Neural cell (in vitro differentiated cells): ENCODE results near the gene HIP1. TPM values are rescaled to one million over a fixed set of nuclear protein-coding genes. Genes with fewer than 3 reads are reported as not detected.

Experiments used
- H2AFZ ChIP-seq: fragments of 200-600, 300-800 bp; sonication (generic), shearing (Covaris generic); 2 replicates; pipeline ENCODE4 v1.6.0; 2014; ENCODE audit warnings: low read depth, mild to moderate bottlenecking, antibody characterized with exemption, low read length, moderate library complexity
- H3F3A ChIP-seq: fragments of 200-600 bp; shearing (Covaris generic); 2 replicates; pipeline ENCODE4 v1.6.1; 2016; ENCODE audit warnings: mild to moderate bottlenecking, moderate library complexity, mixed read lengths, antibody characterized with exemption, low read length; ENCODE audit not compliant: insufficient read depth, poor library complexity, severe bottlenecking
- H3K27ac ChIP-seq: fragments of 200-600, 300-800 bp; sonication (generic), shearing (Covaris generic); 2 replicates; pipeline ENCODE4 v1.5.1; 2014; ENCODE audit warnings: mild to moderate bottlenecking, low read length, moderate library complexity
- H3K27me3 ChIP-seq: fragments of 300-800, 200-600 bp; sonication (generic), shearing (Covaris generic); 2 replicates; pipeline ENCODE4 v1.6.0; 2014; ENCODE audit warnings: mild to moderate bottlenecking, low read depth, low read length, moderate library complexity; ENCODE audit not compliant: insufficient read depth
- H3K36me3 ChIP-seq: fragments of 300-800, 200-600 bp; sonication (generic), shearing (Covaris generic); 2 replicates; pipeline ENCODE4 v1.5.1; 2014; ENCODE audit warnings: mild to moderate bottlenecking, antibody characterized with exemption, low read length, moderate library complexity; ENCODE audit not compliant: insufficient read depth
- H3K4me2 ChIP-seq: fragments of 300-800, 200-600 bp; sonication (generic), shearing (Covaris generic); 2 replicates; pipeline ENCODE4 v1.6.0; 2014; ENCODE audit warnings: mild to moderate bottlenecking, low read length
- H3K4me3 ChIP-seq: fragments of 300-800, 200-600 bp; sonication (generic), shearing (Covaris generic); 2 replicates; pipeline ENCODE4 v1.5.1; 2014; ENCODE audit warnings: mild to moderate bottlenecking, low read length, moderate library complexity
- H3K79me2 ChIP-seq: fragments of 200-600 bp; shearing (Covaris generic); replicated peaks from 2 replicates; pipeline ENCODE4 v1.6.0; 2014; ENCODE audit warnings: mild to moderate bottlenecking, low read length, moderate library complexity; ENCODE audit not compliant: insufficient read depth
- H3K9ac ChIP-seq: fragments of 300-800, 200-600 bp; sonication (generic), shearing (Covaris generic); 2 replicates; pipeline ENCODE4 v1.6.1; 2016; ENCODE audit warnings: mild to moderate bottlenecking, low read length, mixed read lengths
- H3K9me2 ChIP-seq: fragments of 200-600 bp; shearing (Covaris generic); 2 replicates; pipeline ENCODE4 v1.6.1; 2016; ENCODE audit warnings: mild to moderate bottlenecking, low read length, mixed read lengths; ENCODE audit not compliant: insufficient read depth
- H3K9me3 ChIP-seq: fragments of 200-600, 300-800 bp; sonication (generic), shearing (Covaris generic); 2 replicates; pipeline ENCODE4 v1.6.1; 2016; ENCODE audit warnings: mild to moderate bottlenecking, mixed run types, low read length, moderate library complexity, mixed read lengths
- H4K20me1 ChIP-seq: fragments of 200-600 bp; shearing (Covaris generic); 2 replicates; pipeline ENCODE4 v1.6.1; 2016; ENCODE audit warnings: mild to moderate bottlenecking, mixed run types; ENCODE audit not compliant: insufficient read depth
- EP300 ChIP-seq: fragments of 450-650 bp; conservative IDR thresholded peaks from 2 replicates; pipeline ENCODE4 v1.6.1; 2014; ENCODE audit warnings: antibody characterized with exemption, mild to moderate bottlenecking, moderate library complexity; ENCODE audit not compliant: poor library complexity, severe bottlenecking
- EZH2 ChIP-seq: fragments of 200-600, 300-800 bp; shearing (Covaris generic), sonication (generic); IDR thresholded peaks from 2 replicates; pipeline ENCODE4 v1.6.1; 2014; ENCODE audit warnings: antibody characterized with exemption, low read length, borderline replicate concordance, mild to moderate bottlenecking; ENCODE audit not compliant: insufficient read depth, poor library complexity, severe bottlenecking
- POLR2AphosphoS5 ChIP-seq: IDR thresholded peaks from 2 replicates; pipeline ENCODE4 v1.6.1; 2012
- RAD21 ChIP-seq: fragments of 450-650 bp; conservative IDR thresholded peaks from 2 replicates; pipeline ENCODE4 v1.6.1; 2014; ENCODE audit warnings: antibody characterized with exemption, mild to moderate bottlenecking, moderate library complexity
- REST ChIP-seq: IDR thresholded peaks from 2 replicates; pipeline ENCODE4 v1.6.1; 2012; ENCODE audit warnings: borderline replicate concordance
- SMC3 ChIP-seq: fragments of 450-650 bp; conservative IDR thresholded peaks from 2 replicates; pipeline ENCODE4 v1.6.1; 2014; ENCODE audit warnings: antibody characterized with exemption, mild to moderate bottlenecking, moderate library complexity; ENCODE audit not compliant: poor library complexity
- TAF1 ChIP-seq: IDR thresholded peaks from 2 replicates; pipeline ENCODE4 v1.6.1; 2012; ENCODE audit warnings: low read depth
- polyA plus RNA-seq: library from polyadenylated mRNA; depleted of rRNA; stranded (reverse); fragments of >200 nt; gene quantifications from 2 replicates; pipeline ENCODE4 v1.2.3, GENCODE V29; 2014
- TF ChIP-seq, protein P1 (sequence below): fragments of 450-650 bp; IDR thresholded peaks from 2 replicates; pipeline ENCODE4 v1.5.1; 2014; ENCODE audit warnings: antibody characterized with exemption, mild to moderate bottlenecking, moderate library complexity; ENCODE audit not compliant: poor library complexity, severe bottlenecking

Gene HIP1
- polyA plus RNA-seq, 1 donor from 2014 or later, result 12.9 TPM

DNA sequence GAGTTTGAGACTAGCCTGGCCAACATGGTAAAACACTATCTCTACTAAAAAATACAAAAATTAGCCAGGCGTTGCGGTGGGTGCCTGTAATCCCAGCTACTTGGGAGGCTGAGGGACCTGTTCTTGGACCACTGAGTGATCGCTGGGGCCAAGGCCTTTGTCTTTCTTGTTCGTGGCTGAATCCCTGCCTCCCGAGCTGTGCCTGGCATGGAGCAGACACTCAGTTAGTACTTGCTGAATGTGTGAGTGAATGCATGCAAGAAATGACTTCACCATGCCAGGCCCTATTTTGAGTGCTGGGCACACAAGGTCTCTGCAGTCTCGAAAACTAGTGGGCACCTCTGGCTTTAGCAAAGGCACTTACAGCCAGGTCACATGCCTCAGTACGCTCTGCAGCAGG is 85.1 kb downstream of the HIP1 start:
- Histone ChIP-seq H3K36me3 (no peaks in the 10 kb centered on the region), H3K9ac (no peak overlapping the region), H2AFZ (no peak overlapping the region), H3K79me2 (no peaks in the 10 kb centered on the region), H3K4me2 (no peak overlapping the region), H3F3A (no peaks in the 10 kb centered on the region), H3K9me2 (no peaks in the 10 kb centered on the region), H4K20me1 (no peaks in the 10 kb centered on the region), H3K27ac (no peak overlapping the region), H3K9me3 (no peaks in the 10 kb centered on the region), H3K27me3 (no peaks in the 10 kb centered on the region), H3K4me3 (no peak overlapping the region)
- TF ChIP-seq POLR2AphosphoS5 (no peak), RAD21 (no peak), REST (no peak), EP300 (no peak), TAF1 (no peak), EZH2 (no peak)
- TF ChIP-seq, protein P1, sequence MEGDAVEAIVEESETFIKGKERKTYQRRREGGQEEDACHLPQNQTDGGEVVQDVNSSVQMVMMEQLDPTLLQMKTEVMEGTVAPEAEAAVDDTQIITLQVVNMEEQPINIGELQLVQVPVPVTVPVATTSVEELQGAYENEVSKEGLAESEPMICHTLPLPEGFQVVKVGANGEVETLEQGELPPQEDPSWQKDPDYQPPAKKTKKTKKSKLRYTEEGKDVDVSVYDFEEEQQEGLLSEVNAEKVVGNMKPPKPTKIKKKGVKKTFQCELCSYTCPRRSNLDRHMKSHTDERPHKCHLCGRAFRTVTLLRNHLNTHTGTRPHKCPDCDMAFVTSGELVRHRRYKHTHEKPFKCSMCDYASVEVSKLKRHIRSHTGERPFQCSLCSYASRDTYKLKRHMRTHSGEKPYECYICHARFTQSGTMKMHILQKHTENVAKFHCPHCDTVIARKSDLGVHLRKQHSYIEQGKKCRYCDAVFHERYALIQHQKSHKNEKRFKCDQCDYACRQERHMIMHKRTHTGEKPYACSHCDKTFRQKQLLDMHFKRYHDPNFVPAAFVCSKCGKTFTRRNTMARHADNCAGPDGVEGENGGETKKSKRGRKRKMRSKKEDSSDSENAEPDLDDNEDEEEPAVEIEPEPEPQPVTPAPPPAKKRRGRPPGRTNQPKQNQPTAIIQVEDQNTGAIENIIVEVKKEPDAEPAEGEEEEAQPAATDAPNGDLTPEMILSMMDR, result no peak

- Histone ChIP-seq H4K20me1 (no peaks in the 10 kb centered on the region), H2AFZ (no peak overlapping the region), H3K4me3 (no peak overlapping the region), H3K36me3 (no peaks in the 10 kb centered on the region), H3K79me2 (no peaks in the 10 kb centered on the region), H3K4me2 (no peak overlapping the region), H3K9me2 (no peaks in the 10 kb centered on the region), H3K9ac (no peak overlapping the region), H3K27ac (no peak overlapping the region), H3F3A (no peaks in the 10 kb centered on the region), H3K9me3 (no peaks in the 10 kb centered on the region), H3K27me3 (no peaks in the 10 kb centered on the region)
- no peak for TF ChIP-seq SMC3
These were observed 86.0 kb downstream of the HIP1 start for GRCh38 chr7:75652788-75653187.

DNA sequence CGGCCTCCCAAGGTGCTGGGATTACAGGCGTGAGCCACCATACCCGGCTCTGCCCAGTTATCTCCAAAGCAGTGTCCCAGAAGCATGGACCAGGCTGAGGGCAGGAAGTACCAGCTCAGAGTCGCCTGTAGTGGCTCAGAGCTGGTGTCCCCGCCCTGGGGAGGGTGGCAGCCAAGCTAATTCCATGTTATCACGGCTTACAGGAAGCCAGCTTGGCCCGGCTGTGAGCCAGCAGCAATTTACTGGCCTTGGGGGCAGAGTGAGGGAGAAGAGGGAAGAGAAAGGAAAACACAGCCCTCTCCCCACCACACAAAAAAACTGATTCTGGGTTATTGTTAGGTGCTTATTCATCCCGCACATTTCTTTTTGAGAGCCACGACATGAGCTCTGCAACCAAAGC is 88.1 kb downstream of the HIP1 start:
- Histone ChIP-seq H3K4me3 (no peak overlapping the region), H3F3A (no peaks in the 10 kb centered on the region), H4K20me1 (no peaks in the 10 kb centered on the region), H2AFZ (no peak overlapping the region), H3K79me2 (no peaks in the 10 kb centered on the region), H3K9ac (no peak overlapping the region), H3K4me2 (no peak overlapping the region), H3K9me3 (no peaks in the 10 kb centered on the region), H3K9me2 (no peaks in the 10 kb centered on the region), H3K27me3 (no peaks in the 10 kb centered on the region), H3K27ac (no peak overlapping the region), H3K36me3 (no peaks in the 10 kb centered on the region)
- no peak for TF ChIP-seq EP300
- TF ChIP-seq EZH2, result no peak
- TF ChIP-seq POLR2AphosphoS5, result no peak
- no peak for TF ChIP-seq SMC3
